ENCODE results near the gene NUDT7.

Gene NUDT7

GRCh38 chr16:77722309-77723107 is at the start of gene NUDT7:
Gene NUDT7, plus strand, starts transcription at chr16:77722514. Its CDS starts 69 bp downstream, at chr16:77722583.
- H3K27me3 ChIP-seq (ENCODE audit: insufficient read depth, low read length), result no peaks in the 10 kb centered on the region
- H4K20me1 ChIP-seq (ENCODE audit: insufficient read depth, low read length), result no peaks in the 10 kb centered on the region
- H3K9ac ChIP-seq (ENCODE audit: low read length), result peak within 1 kb of the TSS; percentile 85
- peak within 1 kb of the TSS; percentile 81 for H3K4me3 ChIP-seq (ENCODE audit: low read depth, low read length, poor library complexity, severe bottlenecking)
- H3K27ac ChIP-seq (ENCODE audit: low read depth, low read length, poor library complexity, severe bottlenecking), result peak within 1 kb of the TSS; percentile 69
- no peaks in the 10 kb centered on the region for H3F3A ChIP-seq (ENCODE audit: insufficient read depth, low read length)
- H2AFZ ChIP-seq (ENCODE audit: low read length), result no peak within 1 kb of the TSS
- H3K9me3 ChIP-seq (ENCODE audit: low read length), result no peaks in the 10 kb centered on the region
- no peaks in the 10 kb centered on the region for H3K9me2 ChIP-seq (ENCODE audit: low read depth, low read length)
- peaks cover 7% of the 10 kb centered on the region for H3K4me1 ChIP-seq (ENCODE audit: insufficient read depth, low read length, severe bottlenecking)
- no peaks in the 10 kb centered on the region for H3K79me2 ChIP-seq (ENCODE audit: insufficient read depth, low read length)
- peaks cover 4% of the 10 kb centered on the region; the same call in 1 of the 2 replicates for H3K36me3 ChIP-seq (ENCODE audit: insufficient read depth, low read length)
- TF ChIP-seq, protein P1, sequence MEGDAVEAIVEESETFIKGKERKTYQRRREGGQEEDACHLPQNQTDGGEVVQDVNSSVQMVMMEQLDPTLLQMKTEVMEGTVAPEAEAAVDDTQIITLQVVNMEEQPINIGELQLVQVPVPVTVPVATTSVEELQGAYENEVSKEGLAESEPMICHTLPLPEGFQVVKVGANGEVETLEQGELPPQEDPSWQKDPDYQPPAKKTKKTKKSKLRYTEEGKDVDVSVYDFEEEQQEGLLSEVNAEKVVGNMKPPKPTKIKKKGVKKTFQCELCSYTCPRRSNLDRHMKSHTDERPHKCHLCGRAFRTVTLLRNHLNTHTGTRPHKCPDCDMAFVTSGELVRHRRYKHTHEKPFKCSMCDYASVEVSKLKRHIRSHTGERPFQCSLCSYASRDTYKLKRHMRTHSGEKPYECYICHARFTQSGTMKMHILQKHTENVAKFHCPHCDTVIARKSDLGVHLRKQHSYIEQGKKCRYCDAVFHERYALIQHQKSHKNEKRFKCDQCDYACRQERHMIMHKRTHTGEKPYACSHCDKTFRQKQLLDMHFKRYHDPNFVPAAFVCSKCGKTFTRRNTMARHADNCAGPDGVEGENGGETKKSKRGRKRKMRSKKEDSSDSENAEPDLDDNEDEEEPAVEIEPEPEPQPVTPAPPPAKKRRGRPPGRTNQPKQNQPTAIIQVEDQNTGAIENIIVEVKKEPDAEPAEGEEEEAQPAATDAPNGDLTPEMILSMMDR (IDR thresholded peaks at IDR 0.05; ENCODE audit: low read length), result peak; percentile 23; the same call in 1 of the 2 replicates
- TF ChIP-seq EZH2 (IDR thresholded peaks at IDR 0.05; ENCODE audit: borderline replicate concordance, low read length), result no peak
- peak within 1 kb of the TSS; percentile 82 for H3K4me2 ChIP-seq (ENCODE audit: low read length)

GRCh38 chr16:77674888-77675287 is 47.4 kb upstream of the NUDT7 start:
- no peaks in the 10 kb centered on the region for H3K9me2 ChIP-seq (ENCODE audit: low read depth, low read length)
- no peaks in the 10 kb centered on the region for H3K79me2 ChIP-seq (ENCODE audit: insufficient read depth, low read length)
- TF ChIP-seq, protein P1 (IDR thresholded peaks at IDR 0.05; ENCODE audit: low read length), result no peak
- TF ChIP-seq EZH2 (IDR thresholded peaks at IDR 0.05; ENCODE audit: borderline replicate concordance, low read length), result no peak
- H3K27me3 ChIP-seq (ENCODE audit: insufficient read depth, low read length), result no peaks in the 10 kb centered on the region
- no peak overlapping the region for H2AFZ ChIP-seq (ENCODE audit: low read length)
- peaks cover 9% of the 10 kb centered on the region for H3K4me1 ChIP-seq (ENCODE audit: insufficient read depth, low read length, severe bottlenecking)
- H3K36me3 ChIP-seq (ENCODE audit: insufficient read depth, low read length), result no peaks in the 10 kb centered on the region
- H3K4me3 ChIP-seq (ENCODE audit: low read depth, low read length, poor library complexity, severe bottlenecking), result no peak overlapping the region
- no peak overlapping the region for H3K4me2 ChIP-seq (ENCODE audit: low read length)
- H3K9ac ChIP-seq (ENCODE audit: low read length), result no peak overlapping the region
- no peaks in the 10 kb centered on the region for H4K20me1 ChIP-seq (ENCODE audit: insufficient read depth, low read length)
- H3F3A ChIP-seq (ENCODE audit: insufficient read depth, low read length), result no peaks in the 10 kb centered on the region
- no peaks in the 10 kb centered on the region for H3K9me3 ChIP-seq (ENCODE audit: low read length)
- H3K27ac ChIP-seq (ENCODE audit: low read depth, low read length, poor library complexity, severe bottlenecking), result no peak overlapping the region

GRCh38 chr16:77675464-77676324 is 46.6 kb upstream of the NUDT7 start:
- H2AFZ ChIP-seq (ENCODE audit: low read length), result no peak overlapping the region
- no peaks in the 10 kb centered on the region for H3K79me2 ChIP-seq (ENCODE audit: insufficient read depth, low read length)
- no peak overlapping the region for H3K9ac ChIP-seq (ENCODE audit: low read length)
- H3K9me2 ChIP-seq (ENCODE audit: low read depth, low read length), result no peaks in the 10 kb centered on the region
- H3K9me3 ChIP-seq (ENCODE audit: low read length), result no peaks in the 10 kb centered on the region
- no peaks in the 10 kb centered on the region for H3K27me3 ChIP-seq (ENCODE audit: insufficient read depth, low read length)
- no peaks in the 10 kb centered on the region; the same call in 1 of the 2 replicates for H3K36me3 ChIP-seq (ENCODE audit: insufficient read depth, low read length)
- no peak overlapping the region for H3K4me2 ChIP-seq (ENCODE audit: low read length)
- TF ChIP-seq, protein P1 (IDR thresholded peaks at IDR 0.05; ENCODE audit: low read length), result peak; percentile 92
- TF ChIP-seq EZH2 (IDR thresholded peaks at IDR 0.05; ENCODE audit: borderline replicate concordance, low read length), result no peak
- no peak overlapping the region for H3K27ac ChIP-seq (ENCODE audit: low read depth, low read length, poor library complexity, severe bottlenecking)
- peaks cover 12% of the 10 kb centered on the region for H3K4me1 ChIP-seq (ENCODE audit: insufficient read depth, low read length, severe bottlenecking)
- H4K20me1 ChIP-seq (ENCODE audit: insufficient read depth, low read length), result no peaks in the 10 kb centered on the region
- H3F3A ChIP-seq (ENCODE audit: insufficient read depth, low read length), result no peaks in the 10 kb centered on the region
- H3K4me3 ChIP-seq (ENCODE audit: low read depth, low read length, poor library complexity, severe bottlenecking), result no peak overlapping the region

Measured in OCI-LY1 (cell line).